ENCODE data around the gene RAD18.

RAD18 gene

GRCh38 chr3:8937064-8938020, 25.9 kb downstream of the RAD18 start:
- no peaks in the 10 kb centered on the region for H3K9me3 ChIP-seq (ENCODE audit: insufficient read depth, low read length)
- H3K27me3 ChIP-seq (ENCODE audit: low read length) = no peaks in the 10 kb centered on the region
- H3K9me2 ChIP-seq (replicated peaks; ENCODE audit: insufficient read depth, low read length) = no peaks in the 10 kb centered on the region
- no peak overlapping the region for H3K4me2 ChIP-seq (ENCODE audit: low read depth, low read length, poor library complexity, severe bottlenecking)
- H2AFZ ChIP-seq (ENCODE audit: low read depth, low read length, severe bottlenecking) = no peak overlapping the region
- no peak overlapping the region for H3K9ac ChIP-seq (ENCODE audit: low read length)
- H3K79me2 ChIP-seq (ENCODE audit: insufficient read depth, low read length) = 0 out of 2 replicates have a peak, but pooled peaks cover 2% of the 10 kb centered on the region
- H3F3A ChIP-seq (ENCODE audit: insufficient read depth) = 0 out of 2 replicates have a peak, but pooled peaks cover 2% of the 10 kb centered on the region
- no peak overlapping the region for H3K4me3 ChIP-seq (ENCODE audit: insufficient read depth, low read length, poor library complexity, severe bottlenecking)
- no peak overlapping the region for H3K27ac ChIP-seq (ENCODE audit: low read depth, low read length)
- H3K36me3 ChIP-seq (ENCODE audit: low read length) = peaks cover 33% of the 10 kb centered on the region; the same call in 1 of the 2 replicates
- no peaks in the 10 kb centered on the region for H4K20me1 ChIP-seq (ENCODE audit: low read depth, low read length)
- TF ChIP-seq EZH2phosphoT487 (conservative IDR thresholded peaks at IDR 0.05; ENCODE audit: low read length) (no peak), CTCF (IDR thresholded peaks at IDR 0.05; ENCODE audit: insufficient read depth, low read length, poor library complexity, severe bottlenecking) (no peak)

GRCh38 chr3:8932507-8932906, 30.8 kb downstream of the RAD18 start:
- no peak overlapping the region for H3K9ac ChIP-seq (ENCODE audit: low read length)
- TF ChIP-seq CTCF (IDR thresholded peaks at IDR 0.05; ENCODE audit: insufficient read depth, low read length, poor library complexity, severe bottlenecking) (no peak), EZH2phosphoT487 (conservative IDR thresholded peaks at IDR 0.05; ENCODE audit: low read length) (no peak)
- H2AFZ ChIP-seq (ENCODE audit: low read depth, low read length, severe bottlenecking) = no peak overlapping the region
- no peaks in the 10 kb centered on the region for H3K27me3 ChIP-seq (ENCODE audit: low read length)
- H4K20me1 ChIP-seq (ENCODE audit: low read depth, low read length) = 0 out of 2 replicates have a peak, but pooled peaks cover 5% of the 10 kb centered on the region
- no peaks in the 10 kb centered on the region; the same call in 1 of the 2 replicates for H3K79me2 ChIP-seq (ENCODE audit: insufficient read depth, low read length)
- H3K9me2 ChIP-seq (replicated peaks; ENCODE audit: insufficient read depth, low read length) = no peaks in the 10 kb centered on the region
- H3K36me3 ChIP-seq (ENCODE audit: low read length) = peaks cover 20% of the 10 kb centered on the region; the same call in 1 of the 2 replicates
- H3K9me3 ChIP-seq (ENCODE audit: insufficient read depth, low read length) = no peaks in the 10 kb centered on the region
- H3K4me3 ChIP-seq (ENCODE audit: insufficient read depth, low read length, poor library complexity, severe bottlenecking) = no peak overlapping the region
- no peak overlapping the region for H3K4me2 ChIP-seq (ENCODE audit: low read depth, low read length, poor library complexity, severe bottlenecking)
- no peak overlapping the region for H3K27ac ChIP-seq (ENCODE audit: low read depth, low read length)
- 0 out of 2 replicates have a peak, but pooled peaks cover 2% of the 10 kb centered on the region for H3F3A ChIP-seq (ENCODE audit: insufficient read depth)

- Histone ChIP-seq H3K27ac (ENCODE audit: low read depth, low read length) (no peak overlapping the region), H3K4me3 (ENCODE audit: insufficient read depth, low read length, poor library complexity, severe bottlenecking) (no peak overlapping the region), H3F3A (ENCODE audit: insufficient read depth) (0 out of 2 replicates have a peak, but pooled peaks cover 2% of the 10 kb centered on the region), H3K79me2 (ENCODE audit: insufficient read depth, low read length) (no peaks in the 10 kb centered on the region; the same call in 1 of the 2 replicates), H3K4me2 (ENCODE audit: low read depth, low read length, poor library complexity, severe bottlenecking) (no peak overlapping the region), H3K9me2 (replicated peaks; ENCODE audit: insufficient read depth, low read length) (no peaks in the 10 kb centered on the region), H3K27me3 (ENCODE audit: low read length) (no peaks in the 10 kb centered on the region), H3K9ac (ENCODE audit: low read length) (no peak overlapping the region), H3K36me3 (ENCODE audit: low read length) (peaks cover 18% of the 10 kb centered on the region; the same call in 1 of the 2 replicates), H2AFZ (ENCODE audit: low read depth, low read length, severe bottlenecking) (no peak overlapping the region), H3K9me3 (ENCODE audit: insufficient read depth, low read length) (no peaks in the 10 kb centered on the region), H4K20me1 (ENCODE audit: low read depth, low read length) (0 out of 2 replicates have a peak, but pooled peaks cover 5% of the 10 kb centered on the region)
- no peak for TF ChIP-seq CTCF (IDR thresholded peaks at IDR 0.05; ENCODE audit: insufficient read depth, low read length, poor library complexity, severe bottlenecking)
- TF ChIP-seq EZH2phosphoT487 (conservative IDR thresholded peaks at IDR 0.05; ENCODE audit: low read length) = no peak
Observed at GRCh38 chr3:8931342-8931741, 31.9 kb downstream of the RAD18 start.

Data from SU-DHL-6 (cell line).